Fibroblast of pulmonary artery (primary cell): ENCODE data around the gene FOXRED1.

Experiments
- DNase-seq: peaks from one replicate; pipeline ENCODE4 v3.0.0-alpha.2; 2010; ENCODE audit warnings: low read depth
- H3K4me3 ChIP-seq: replicated peaks from 2 replicates; pipeline ENCODE4 v1.5.1; 2011; ENCODE audit warnings: low read depth, mild to moderate bottlenecking, control low read depth, low read length, moderate library complexity
- TF ChIP-seq, protein P1 (sequence below): IDR thresholded peaks from 2 replicates; pipeline ENCODE4 v1.5.1; 2011; ENCODE audit warnings: mild to moderate bottlenecking, control low read depth, low read length, inconsistent platforms; ENCODE audit errors: missing control alignments

Gene FOXRED1

GRCh38 chr11:126310200-126310991 lies 41.4 kb downstream of the FOXRED1 start:
- DNase-seq = peak; percentile 85
- TF ChIP-seq, protein P1, sequence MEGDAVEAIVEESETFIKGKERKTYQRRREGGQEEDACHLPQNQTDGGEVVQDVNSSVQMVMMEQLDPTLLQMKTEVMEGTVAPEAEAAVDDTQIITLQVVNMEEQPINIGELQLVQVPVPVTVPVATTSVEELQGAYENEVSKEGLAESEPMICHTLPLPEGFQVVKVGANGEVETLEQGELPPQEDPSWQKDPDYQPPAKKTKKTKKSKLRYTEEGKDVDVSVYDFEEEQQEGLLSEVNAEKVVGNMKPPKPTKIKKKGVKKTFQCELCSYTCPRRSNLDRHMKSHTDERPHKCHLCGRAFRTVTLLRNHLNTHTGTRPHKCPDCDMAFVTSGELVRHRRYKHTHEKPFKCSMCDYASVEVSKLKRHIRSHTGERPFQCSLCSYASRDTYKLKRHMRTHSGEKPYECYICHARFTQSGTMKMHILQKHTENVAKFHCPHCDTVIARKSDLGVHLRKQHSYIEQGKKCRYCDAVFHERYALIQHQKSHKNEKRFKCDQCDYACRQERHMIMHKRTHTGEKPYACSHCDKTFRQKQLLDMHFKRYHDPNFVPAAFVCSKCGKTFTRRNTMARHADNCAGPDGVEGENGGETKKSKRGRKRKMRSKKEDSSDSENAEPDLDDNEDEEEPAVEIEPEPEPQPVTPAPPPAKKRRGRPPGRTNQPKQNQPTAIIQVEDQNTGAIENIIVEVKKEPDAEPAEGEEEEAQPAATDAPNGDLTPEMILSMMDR = peak; percentile 95
- no peak overlapping the region for H3K4me3 ChIP-seq

- H3K4me3 ChIP-seq = no peak overlapping the region
- TF ChIP-seq, protein P1 = no peak
- no peak for DNase-seq
Measured at GRCh38 chr11:126310992-126311310, 42.0 kb downstream of the FOXRED1 start.

DNA sequence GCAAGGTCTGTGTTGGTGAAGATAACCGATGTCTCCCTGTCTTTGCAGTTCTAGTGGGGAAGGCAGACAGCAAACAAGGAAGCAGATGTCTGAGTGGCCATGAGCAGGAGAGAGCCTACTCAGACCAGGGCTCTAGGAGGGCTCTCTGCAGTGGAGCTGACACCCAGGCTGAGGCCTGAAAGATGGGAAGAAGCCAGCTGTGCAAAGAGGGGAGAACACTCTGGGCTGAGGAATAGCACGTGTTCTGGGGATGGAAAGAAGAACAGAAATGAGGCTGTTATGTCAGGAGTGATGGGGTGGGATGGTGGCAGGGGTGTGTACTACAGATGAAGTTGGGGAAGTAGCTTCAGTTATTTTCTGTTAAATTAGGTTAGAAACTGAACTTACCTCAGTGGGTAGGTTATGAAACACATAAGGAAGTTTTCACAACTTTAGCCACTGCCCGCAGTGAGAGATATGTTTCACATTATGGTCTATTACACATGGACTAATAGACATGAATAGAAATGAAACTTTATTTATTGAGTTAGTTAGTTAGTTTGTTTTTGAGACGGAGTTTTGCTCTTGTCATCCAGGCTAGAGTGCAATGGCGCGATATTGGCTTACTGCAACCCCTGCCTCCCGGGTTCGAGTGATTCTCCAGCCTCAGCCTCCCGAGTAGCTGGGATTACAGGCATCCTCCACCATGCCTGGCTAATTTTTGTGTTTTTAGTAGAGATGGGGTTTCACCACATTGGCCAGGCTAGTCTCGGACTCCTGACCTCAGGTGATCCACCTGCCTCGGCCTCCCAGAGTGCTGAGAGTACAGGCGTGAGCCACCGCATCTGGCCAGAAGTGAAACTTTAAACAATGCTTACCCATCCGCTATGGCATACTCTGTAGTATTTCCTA lies 42.7 kb downstream of the FOXRED1 start:
- no peak for DNase-seq
- TF ChIP-seq, protein P1 = no peak
- H3K4me3 ChIP-seq = no peak overlapping the region

GRCh38 chr11:126312961-126313360 lies 44.0 kb downstream of the FOXRED1 start:
- H3K4me3 ChIP-seq = no peak overlapping the region
- TF ChIP-seq, protein P1 = no peak

DNA sequence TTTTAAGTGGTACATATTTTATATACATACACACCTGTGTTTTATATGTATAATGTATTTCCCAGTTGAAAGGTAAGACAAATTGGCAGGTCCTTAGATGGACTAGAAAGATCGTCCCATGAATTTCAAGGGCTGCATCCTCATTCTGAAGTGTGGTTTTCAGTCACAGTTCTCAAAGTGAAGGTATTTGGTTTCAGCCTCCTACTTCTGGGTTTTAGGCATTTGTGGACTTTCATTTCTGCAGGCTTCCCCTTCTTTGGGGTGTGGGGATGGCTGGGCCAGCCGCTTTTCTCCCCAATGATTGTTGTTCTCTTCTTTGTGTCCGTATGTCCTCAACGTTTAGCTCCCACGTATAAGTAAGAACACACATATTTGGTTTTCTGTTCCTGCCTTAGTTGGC lies 44.9 kb downstream of the FOXRED1 start:
- TF ChIP-seq, protein P1 = no peak

More at GRCh38 chr11:126312961-126313360, 44.0 kb downstream of the FOXRED1 start:
- no peak for DNase-seq

GRCh38 chr11:126317432-126317755 lies 48.4 kb downstream of the FOXRED1 start:
- TF ChIP-seq, protein P1 = no peak
- no peak for DNase-seq
- no peak overlapping the region for H3K4me3 ChIP-seq

More for the DNA sequence above, 44.9 kb downstream of the FOXRED1 start:
- no peak for DNase-seq
- no peak overlapping the region for H3K4me3 ChIP-seq
